Measurements from ENCODE around the gene MMP13. TPM values are rescaled to one million over a fixed set of nuclear protein-coding genes. Genes with fewer than 3 reads are reported as not detected.
"Not testable (repeated sequence)": the region's sequence is repeated elsewhere in the genome, so short reads cannot be mapped to it uniquely, and the experiment has no call there.

Gene MMP13
- total RNA-seq, 1 experiment from 2014 or later = not detected

DNA sequence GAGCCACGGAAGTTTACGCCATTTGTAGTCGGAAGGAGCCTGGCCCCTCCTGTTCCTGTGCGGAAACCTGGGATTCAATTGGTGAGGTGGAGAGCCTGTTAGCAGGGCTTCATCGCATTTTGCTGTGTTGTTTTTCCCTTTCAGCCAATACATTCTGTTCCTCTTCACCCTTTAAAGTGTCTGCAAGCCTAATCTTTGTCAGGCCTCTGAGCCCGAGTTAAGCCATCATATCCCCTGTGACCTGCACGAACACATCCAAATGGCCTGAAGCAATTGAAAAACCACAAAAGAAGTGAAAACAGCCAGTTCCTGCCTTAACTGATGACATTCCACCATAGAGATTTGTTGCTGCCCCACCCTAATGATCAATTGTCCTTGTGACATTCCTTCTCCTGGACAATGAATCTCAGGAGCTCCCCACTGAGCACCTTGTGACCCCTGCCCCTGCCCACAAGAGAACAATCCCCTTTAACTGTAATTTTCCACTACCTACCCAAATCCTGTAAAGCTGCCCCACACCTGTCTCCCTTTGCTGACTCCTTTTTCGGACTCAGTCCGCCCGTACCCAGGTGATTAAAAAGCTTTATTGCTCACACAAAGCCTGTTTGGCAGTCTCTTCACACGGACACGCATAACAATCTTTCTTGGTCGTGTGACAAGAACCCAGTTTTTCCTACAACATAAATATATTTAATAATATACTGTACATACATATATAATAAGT lies 43.6 kb downstream of the MMP13 start:
- no peaks in the 10 kb centered on the region for H3K27me3 ChIP-seq (ENCODE audit: insufficient read depth, low read length)
- peak overlapping the region; percentile 89 for H2AFZ ChIP-seq (ENCODE audit: low read length)
- Mint-ChIP-seq H3K27ac (peak overlapping the region; percentile 16 to 92 (median 78); a peak in 5 of 7 replicates), H3K4me1 (peaks cover 19% of the 10 kb centered on the region in 2 experiments), H3K9me3 (peaks cover 13 to 18% of the 10 kb centered on the region in 2 experiments), H3K36me3 (ENCODE audit: insufficient read depth in 1 of 3, low read depth in 3 of 3) (peaks cover 6 to 17% (median 11%) of the 10 kb centered on the region in 3 experiments), H3K4me3 (no peak overlapping the region), H3K27me3 (ENCODE audit: low read depth) (no peaks in the 10 kb centered on the region; the same call in 1 of the 2 replicates)
- H3K4me1 ChIP-seq (ENCODE audit: insufficient read depth, low read length) = no peaks in the 10 kb centered on the region; the same call in 1 of the 2 replicates
- H4K91ac ChIP-seq (ENCODE audit: insufficient read length, low read depth, low read length) = no peak overlapping the region
- whole genome bisulfite sequencing (ENCODE audit: extremely low coverage, insufficient read length, low lambda C conversion rate) = no CpG with 5 or more reads among the region's 13 CpGs
- H3K4ac ChIP-seq (ENCODE audit: low read depth, low read length) = no peak overlapping the region
- no peak overlapping the region for H3K9ac ChIP-seq (ENCODE audit: extremely low read depth, insufficient read length, low read length)
- no peaks in the 10 kb centered on the region for H4K20me1 ChIP-seq (ENCODE audit: control insufficient read depth, insufficient read depth, insufficient read length)
- peak; percentile 49 for DNase-seq
- H3T11ph ChIP-seq (ENCODE audit: low read length) = no peak overlapping the region
- no peak overlapping the region for H3K56ac ChIP-seq (ENCODE audit: insufficient read length, low read depth, low read length)
- no peak overlapping the region for H3K14ac ChIP-seq (ENCODE audit: insufficient read depth, low read length)
- no peaks in the 10 kb centered on the region for H3K23me2 ChIP-seq (ENCODE audit: insufficient read length, low read depth, low read length, poor library complexity, severe bottlenecking)
- peak overlapping the region; percentile 81 for H2BK5ac ChIP-seq (ENCODE audit: insufficient read length, low read length)
- TF ChIP-seq, protein P1, sequence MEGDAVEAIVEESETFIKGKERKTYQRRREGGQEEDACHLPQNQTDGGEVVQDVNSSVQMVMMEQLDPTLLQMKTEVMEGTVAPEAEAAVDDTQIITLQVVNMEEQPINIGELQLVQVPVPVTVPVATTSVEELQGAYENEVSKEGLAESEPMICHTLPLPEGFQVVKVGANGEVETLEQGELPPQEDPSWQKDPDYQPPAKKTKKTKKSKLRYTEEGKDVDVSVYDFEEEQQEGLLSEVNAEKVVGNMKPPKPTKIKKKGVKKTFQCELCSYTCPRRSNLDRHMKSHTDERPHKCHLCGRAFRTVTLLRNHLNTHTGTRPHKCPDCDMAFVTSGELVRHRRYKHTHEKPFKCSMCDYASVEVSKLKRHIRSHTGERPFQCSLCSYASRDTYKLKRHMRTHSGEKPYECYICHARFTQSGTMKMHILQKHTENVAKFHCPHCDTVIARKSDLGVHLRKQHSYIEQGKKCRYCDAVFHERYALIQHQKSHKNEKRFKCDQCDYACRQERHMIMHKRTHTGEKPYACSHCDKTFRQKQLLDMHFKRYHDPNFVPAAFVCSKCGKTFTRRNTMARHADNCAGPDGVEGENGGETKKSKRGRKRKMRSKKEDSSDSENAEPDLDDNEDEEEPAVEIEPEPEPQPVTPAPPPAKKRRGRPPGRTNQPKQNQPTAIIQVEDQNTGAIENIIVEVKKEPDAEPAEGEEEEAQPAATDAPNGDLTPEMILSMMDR (conservative IDR thresholded peaks at IDR 0.05) = no peak
- H4K8ac ChIP-seq (replicated peaks; ENCODE audit: insufficient read length, low read depth, low read length) = no peak overlapping the region
- no peak overlapping the region for H2BK20ac ChIP-seq (ENCODE audit: low read depth, low read length, poor library complexity, severe bottlenecking)
- no peak overlapping the region for H4K5ac ChIP-seq (ENCODE audit: insufficient read length, low read depth, low read length)
- H3K27ac ChIP-seq (ENCODE audit: insufficient read length, low read depth, low read length) = peak overlapping the region; percentile 62
- H3K18ac ChIP-seq (ENCODE audit: insufficient read length, low read depth, low read length) = peak overlapping the region; percentile 70
- H2BK120ac ChIP-seq (ENCODE audit: low read depth, low read length, poor library complexity, severe bottlenecking) = peak overlapping the region; percentile 9
- no peaks in the 10 kb centered on the region for H3K79me1 ChIP-seq (ENCODE audit: insufficient read depth, low read depth, low read length, poor library complexity, severe bottlenecking)
- no peak overlapping the region for H3K23ac ChIP-seq (ENCODE audit: insufficient read length, low read depth, low read length)
- H3K79me2 ChIP-seq (ENCODE audit: insufficient read depth, low read length) = no peaks in the 10 kb centered on the region
- H3K9me3 ChIP-seq (ENCODE audit: control insufficient read depth, low read depth, low read length) = no peaks in the 10 kb centered on the region
- no peak overlapping the region for H2AK5ac ChIP-seq (ENCODE audit: insufficient read length, low read length)
- H2BK15ac ChIP-seq (ENCODE audit: low read depth, low read length) = no peak overlapping the region
- H3K4me2 ChIP-seq (ENCODE audit: insufficient read depth, insufficient read length, low read length) = no peak overlapping the region
- H2BK12ac ChIP-seq (ENCODE audit: insufficient read length, low read depth, low read length) = no peak overlapping the region

DNA sequence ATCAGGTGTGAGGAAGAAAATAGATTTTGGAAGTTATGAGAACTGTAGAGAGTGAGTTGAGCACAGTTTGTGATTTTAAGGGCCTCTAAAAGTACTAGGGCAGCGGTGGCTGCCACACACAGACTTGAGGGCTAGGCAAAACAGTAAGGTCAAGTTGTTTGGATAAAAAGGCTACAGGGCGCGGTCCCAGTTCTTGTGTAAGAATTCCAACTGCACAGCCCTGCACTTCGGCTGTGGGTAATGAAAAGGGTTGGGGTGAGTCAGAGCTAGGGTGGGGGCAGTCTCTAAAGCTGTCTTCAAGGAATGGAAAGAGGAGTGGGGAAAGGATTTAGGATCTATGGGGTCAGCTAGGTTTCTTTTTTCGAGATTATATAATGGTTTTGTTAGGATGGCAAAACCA lies 49.7 kb downstream of the MMP13 start:
- H3K4ac ChIP-seq (ENCODE audit: low read depth, low read length); H3K79me1 ChIP-seq (ENCODE audit: insufficient read depth, low read depth, low read length, poor library complexity, severe bottlenecking); DNase-seq; H3K14ac ChIP-seq (ENCODE audit: insufficient read depth, low read length); H3K23me2 ChIP-seq (ENCODE audit: insufficient read length, low read depth, low read length, poor library complexity, severe bottlenecking); H3K4me1 ChIP-seq (ENCODE audit: insufficient read depth, low read length); H3K18ac ChIP-seq (ENCODE audit: insufficient read length, low read depth, low read length); H2BK120ac ChIP-seq (ENCODE audit: low read depth, low read length, poor library complexity, severe bottlenecking); H3K23ac ChIP-seq (ENCODE audit: insufficient read length, low read depth, low read length); H2BK12ac ChIP-seq (ENCODE audit: insufficient read length, low read depth, low read length); H3K27me3 Mint-ChIP-seq (ENCODE audit: low read depth); H4K91ac ChIP-seq (ENCODE audit: insufficient read length, low read depth, low read length); H3K4me1 Mint-ChIP-seq; H3K27ac ChIP-seq (ENCODE audit: insufficient read length, low read depth, low read length); H3K27ac Mint-ChIP-seq; H3K4me3 Mint-ChIP-seq; H3K56ac ChIP-seq (ENCODE audit: insufficient read length, low read depth, low read length); H4K20me1 ChIP-seq (ENCODE audit: control insufficient read depth, insufficient read depth, insufficient read length); H2BK5ac ChIP-seq (ENCODE audit: insufficient read length, low read length); H3K4me2 ChIP-seq (ENCODE audit: insufficient read depth, insufficient read length, low read length); H3K27me3 ChIP-seq (ENCODE audit: insufficient read depth, low read length); H2AFZ ChIP-seq (ENCODE audit: low read length); H2AK5ac ChIP-seq (ENCODE audit: insufficient read length, low read length); H4K8ac ChIP-seq (replicated peaks; ENCODE audit: insufficient read length, low read depth, low read length); H3K79me2 ChIP-seq (ENCODE audit: insufficient read depth, low read length); H4K5ac ChIP-seq (ENCODE audit: insufficient read length, low read depth, low read length); H2BK20ac ChIP-seq (ENCODE audit: low read depth, low read length, poor library complexity, severe bottlenecking); H3T11ph ChIP-seq (ENCODE audit: low read length); H3K9me3 ChIP-seq (ENCODE audit: control insufficient read depth, low read depth, low read length); H3K9ac ChIP-seq (ENCODE audit: extremely low read depth, insufficient read length, low read length); H2BK15ac ChIP-seq (ENCODE audit: low read depth, low read length): not testable (repeated sequence)
- no CpG with 5 or more reads among the region's 5 CpGs for WGBS (ENCODE audit: extremely low coverage, insufficient read length, low lambda C conversion rate)
- H3K9me3 Mint-ChIP-seq = peaks cover 13 to 18% of the 10 kb centered on the region in 2 experiments
- H3K36me3 Mint-ChIP-seq (ENCODE audit: insufficient read depth in 1 of 3, low read depth in 3 of 3) = peaks cover 6 to 17% (median 11%) of the 10 kb centered on the region in 3 experiments

All from H9 (cell line).